Activated CD4-positive, alpha-beta T cell treated with anti-CD3 and anti-CD28 coated beads, Interleukin-2, amount 10 ng/mL, durations not matched to agents 7 days and 5 days (primary cell): ENCODE results near the gene FAM227A. TPM values are rescaled to one million over a fixed set of nuclear protein-coding genes. Genes with fewer than 3 reads are reported as not detected.

Source experiments
- CTCF ChIA-PET: fragments of 350-600 bp; sonication (Branson Sonifier 250); formaldehyde crosslinking; loops from one replicate; lab custom pipeline; 2021; ENCODE audit warnings: antibody characterized with exemption; lab: Charles Lee
- POLR2A ChIA-PET: fragments of 350-600 bp; sonication (Branson Sonifier 250); formaldehyde crosslinking; loops from one replicate; lab custom pipeline; 2021; ENCODE audit warnings: antibody characterized with exemption; lab: Charles Lee
- DNase-seq: peaks from one replicate; pipeline ENCODE4 v3.0.0-alpha.2; 2020
- H3K27ac Mint-ChIP-seq: one replicate; pipeline ENCODE4 v1.8.0; 2021; ENCODE audit warnings: mild to moderate bottlenecking, moderate library complexity, mixed read lengths
- H3K27me3 Mint-ChIP-seq: one replicate; pipeline ENCODE4 v1.8.0; 2021; ENCODE audit warnings: mixed read lengths
- H3K36me3 Mint-ChIP-seq: one replicate; pipeline ENCODE4 v1.8.0; 2021; ENCODE audit warnings: low read depth, mixed read lengths
- H3K4me1 Mint-ChIP-seq: one replicate; pipeline ENCODE4 v1.8.0; 2021; ENCODE audit warnings: mixed read lengths
- H3K4me3 Mint-ChIP-seq: one replicate; pipeline ENCODE4 v1.8.0; 2021; ENCODE audit warnings: mild to moderate bottlenecking, moderate library complexity, mixed read lengths
- H3K9me3 Mint-ChIP-seq: one replicate; pipeline ENCODE4 v1.8.0; 2021; ENCODE audit warnings: mixed read lengths
- total RNA-seq, 2 experiments: library from RNA; stranded (reverse); gene quantifications; one replicate each; pipeline ENCODE4 v1.2.3, GENCODE V29; 2021

FAM227A gene
- total RNA-seq: under 1 TPM in 1 of 2 experiments, not detected in 1; 0.02 TPM

DNA sequence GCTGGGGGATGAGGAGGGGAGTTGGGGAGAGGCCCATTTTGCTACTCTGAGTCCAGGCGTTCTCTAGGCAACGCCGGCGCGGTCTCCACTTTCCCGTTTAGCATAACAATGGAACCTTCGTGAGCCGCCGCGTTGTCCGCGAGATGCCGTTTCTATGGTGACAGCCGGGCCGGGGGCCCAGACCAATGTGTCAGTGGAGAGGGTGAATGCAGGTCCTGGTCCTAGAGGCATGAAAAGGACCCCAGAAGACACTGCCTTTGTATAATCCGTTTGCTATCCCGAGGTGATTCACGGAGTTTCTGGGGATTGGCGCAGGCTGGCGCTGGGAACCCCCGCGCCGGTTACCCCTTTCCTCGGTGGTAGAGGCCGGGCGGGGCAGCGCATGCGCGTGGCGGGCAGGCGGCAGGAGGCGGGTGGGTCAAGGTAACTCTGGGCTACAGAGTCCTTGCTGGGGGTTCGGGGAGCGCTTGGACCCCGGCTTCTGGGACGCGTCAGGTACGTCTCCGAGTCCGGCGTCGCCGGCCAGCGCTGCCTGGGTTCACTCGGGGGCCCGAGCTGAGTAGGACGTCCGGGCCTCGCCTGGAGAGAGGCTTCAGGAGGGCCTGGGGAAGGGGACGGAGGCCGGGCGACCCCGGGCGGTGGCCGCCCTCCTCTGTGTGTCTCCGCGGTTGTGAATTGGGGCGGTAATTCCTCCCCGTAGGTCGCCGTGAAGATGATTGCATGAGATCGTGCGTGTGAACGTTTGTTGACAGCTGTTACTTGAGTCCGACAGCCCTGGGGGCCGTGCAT, at the start of gene FAM227A, which contains the start of gene CBY1:
FAM227A (minus strand) TSS at position 137 of the 789 bp plus-strand sequence. CDS start 6,224 bp downstream, outside the sequence.
CBY1 (plus strand) TSS at position 383 of the 789 bp plus-strand sequence. CDS start 11,417 bp downstream, outside the sequence.
- no peaks in the 10 kb centered on the region for H3K36me3 Mint-ChIP-seq
- H3K27me3 Mint-ChIP-seq: no peaks in the 10 kb centered on the region
- no peaks in the 10 kb centered on the region for H3K9me3 Mint-ChIP-seq
- peak within 1 kb of the TSS; percentile 91 for H3K4me3 Mint-ChIP-seq
- ChIA-PET POLR2A (interaction anchor here (0.5 to 0.6 kb wide), 2 partner anchors 95 to 863 kb away, joined by 3 read pairs; no protein-coding TSS in a partner anchor), CTCF (interaction anchor here (1.4 kb wide), 1 partner anchor 217 kb away, joined by 3 read pairs; no protein-coding TSS in a partner anchor)
- peak within 1 kb of the TSS; percentile 98 for H3K27ac Mint-ChIP-seq
- H3K4me1 Mint-ChIP-seq: peaks cover 21% of the 10 kb centered on the region
- peak; percentile 86 for DNase-seq

DNA sequence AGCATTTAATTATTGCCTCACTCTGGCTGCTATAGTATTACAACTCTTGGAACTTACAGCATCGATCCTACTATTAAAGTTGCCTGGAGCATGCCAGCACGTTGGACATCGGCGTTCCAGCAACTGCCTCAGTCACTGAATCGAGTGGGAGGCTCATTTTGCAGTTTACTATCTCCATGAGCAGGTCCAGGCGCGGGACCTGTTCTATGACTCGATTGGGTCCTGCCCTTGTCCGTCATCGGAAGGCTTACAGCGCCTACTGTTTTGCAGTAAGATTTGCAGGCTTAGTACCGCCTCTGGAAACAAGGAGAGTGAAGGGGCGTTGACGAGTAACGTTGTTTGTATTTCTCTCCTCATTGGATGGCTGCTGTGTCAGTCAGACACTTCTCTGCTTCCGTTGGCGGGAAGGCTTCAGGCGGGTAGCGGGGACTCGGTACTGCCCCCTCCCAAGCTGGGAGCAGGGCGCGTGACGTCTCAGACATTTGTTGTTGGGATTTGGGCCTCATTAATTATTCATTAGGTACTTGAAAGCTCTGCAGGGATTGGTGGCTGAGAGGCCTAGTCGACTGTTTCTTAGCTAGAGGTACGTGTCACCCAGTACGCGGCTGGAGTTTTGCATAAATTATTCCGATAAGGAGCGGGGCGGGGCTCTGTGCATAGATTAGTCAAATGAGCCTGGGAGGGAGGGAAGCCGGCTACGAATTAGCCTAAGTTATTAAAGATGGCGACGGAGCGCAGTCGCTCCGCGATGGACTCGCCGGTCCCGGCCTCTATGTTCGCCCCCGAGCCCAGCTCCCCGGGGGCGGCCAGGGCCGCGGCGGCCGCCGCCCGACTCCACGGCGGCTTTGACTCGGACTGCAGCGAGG, 49.3 kb upstream of the FAM227A start, which contains the start of gene GTPBP1:
GTPBP1 (plus strand) TSS at position 710 of the 866 bp plus-strand sequence; CDS start at position 722, 12 bp downstream.
- Mint-ChIP-seq H3K9me3 (no peaks in the 10 kb centered on the region), H3K27ac (peak within 1 kb of the TSS; percentile 99), H3K36me3 (peaks cover 19% of the 10 kb centered on the region), H3K27me3 (peaks cover 1% of the 10 kb centered on the region), H3K4me1 (peaks cover 53% of the 10 kb centered on the region), H3K4me3 (peak within 1 kb of the TSS; percentile 80)
- peak; percentile 100 for DNase-seq
- POLR2A ChIA-PET: interaction anchor here (0.6 to 1.5 kb wide), 2 partner anchors 28 to 225 kb away, joined by 3 to 5 read pairs; no protein-coding TSS in a partner anchor
- CTCF ChIA-PET: interaction anchor here (0.9 to 2.7 kb wide), 8 partner anchors 9 to 64 kb away, joined by 3 to 8 read pairs (median 3); partner anchors contain the start of gene TOMM22

DNA sequence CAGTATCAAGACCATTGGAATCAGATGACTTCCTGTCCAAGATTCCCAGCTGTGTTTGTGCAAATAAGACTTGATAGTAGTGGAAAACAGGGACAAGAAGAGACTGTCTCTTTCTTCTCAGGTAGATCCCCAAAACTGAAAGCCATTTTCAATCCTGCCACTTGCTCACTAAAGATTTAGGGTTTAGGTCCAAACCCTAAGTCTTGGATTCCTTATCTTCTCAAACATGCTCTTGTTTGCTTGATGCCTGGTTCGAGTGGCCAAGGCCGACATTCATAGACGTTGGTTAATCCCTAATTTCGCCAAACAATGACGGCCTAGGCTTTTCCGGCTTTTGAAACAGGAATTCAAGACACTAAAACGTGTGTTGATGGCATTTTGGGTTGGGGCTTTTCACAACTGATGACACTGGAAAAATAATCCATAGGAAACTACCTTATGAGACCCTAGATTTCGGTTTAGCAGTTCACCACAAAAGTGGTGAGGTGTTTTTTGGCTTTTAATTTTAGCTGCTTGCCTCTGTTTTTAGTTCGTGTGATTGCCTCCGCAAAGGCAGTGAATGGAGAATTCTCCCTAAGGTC, 48.6 kb upstream of the FAM227A start:
- H3K9me3 Mint-ChIP-seq: no peaks in the 10 kb centered on the region
- H3K36me3 Mint-ChIP-seq: peaks cover 18% of the 10 kb centered on the region
- H3K4me3 Mint-ChIP-seq: peak overlapping the region; percentile 78
- peaks cover 1% of the 10 kb centered on the region for H3K27me3 Mint-ChIP-seq
- peaks cover 50% of the 10 kb centered on the region for H3K4me1 Mint-ChIP-seq
- ChIA-PET CTCF (no interaction called here), POLR2A (no interaction called here)
- no peak for DNase-seq
- H3K27ac Mint-ChIP-seq: peak overlapping the region; percentile 99

DNA sequence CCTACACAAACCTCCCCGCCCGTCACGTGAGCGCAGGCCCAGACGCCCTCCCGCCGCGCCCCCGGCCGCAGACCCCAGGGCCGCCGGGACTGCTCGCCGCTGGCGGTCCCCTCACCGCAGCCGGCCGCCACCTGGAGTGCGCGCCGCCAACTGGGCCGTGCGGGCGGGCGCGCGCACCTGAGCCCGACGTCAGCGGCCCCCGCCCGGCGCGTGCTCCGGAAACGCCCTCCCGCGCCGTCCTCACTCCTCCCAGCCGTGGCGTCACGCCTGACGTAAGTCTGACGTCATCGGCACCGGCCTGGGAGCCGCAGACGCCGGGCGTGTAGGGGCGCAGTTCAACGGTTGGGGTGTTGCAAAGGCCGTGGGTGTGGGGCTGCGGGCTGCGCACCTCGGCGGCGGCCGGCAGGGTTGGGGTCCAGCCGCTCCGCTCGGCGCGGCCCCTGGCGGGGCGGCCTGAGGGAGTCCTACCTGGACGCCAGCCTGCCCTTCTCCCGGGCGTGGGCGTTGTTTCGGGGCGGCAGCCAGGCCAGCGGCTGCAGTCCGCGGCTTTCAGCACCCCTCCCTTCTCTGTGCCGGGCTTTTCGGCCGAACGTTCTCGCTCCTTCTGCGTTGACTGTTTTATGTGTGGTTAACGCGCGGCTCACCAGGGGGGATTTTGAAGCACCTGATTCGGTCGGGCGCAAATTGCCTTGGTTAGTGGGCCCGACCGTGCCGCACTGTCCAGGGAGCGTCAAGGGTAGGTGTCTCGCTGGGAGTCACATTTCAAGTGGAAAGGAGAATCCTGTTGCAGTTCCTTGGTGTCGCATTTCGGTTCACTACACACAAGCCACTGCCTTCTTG, 44.8 kb upstream of the FAM227A start, which contains the start of gene JOSD1:
JOSD1 (minus strand) TSS at position 155 of the 840 bp plus-strand sequence. CDS start 956 bp downstream, outside the sequence.
- Mint-ChIP-seq H3K4me1 (peaks cover 61% of the 10 kb centered on the region), H3K9me3 (no peaks in the 10 kb centered on the region), H3K27ac (peak within 1 kb of the TSS; percentile 99), H3K36me3 (peaks cover 33% of the 10 kb centered on the region), H3K4me3 (peak within 1 kb of the TSS; percentile 85), H3K27me3 (peaks cover 1% of the 10 kb centered on the region)
- ChIA-PET POLR2A (interaction anchor here (0.7 kb wide), 1 partner anchor 134 kb away, joined by 3 read pairs; no protein-coding TSS in a partner anchor), CTCF (no interaction called here)
- DNase-seq: peak; percentile 96

DNA sequence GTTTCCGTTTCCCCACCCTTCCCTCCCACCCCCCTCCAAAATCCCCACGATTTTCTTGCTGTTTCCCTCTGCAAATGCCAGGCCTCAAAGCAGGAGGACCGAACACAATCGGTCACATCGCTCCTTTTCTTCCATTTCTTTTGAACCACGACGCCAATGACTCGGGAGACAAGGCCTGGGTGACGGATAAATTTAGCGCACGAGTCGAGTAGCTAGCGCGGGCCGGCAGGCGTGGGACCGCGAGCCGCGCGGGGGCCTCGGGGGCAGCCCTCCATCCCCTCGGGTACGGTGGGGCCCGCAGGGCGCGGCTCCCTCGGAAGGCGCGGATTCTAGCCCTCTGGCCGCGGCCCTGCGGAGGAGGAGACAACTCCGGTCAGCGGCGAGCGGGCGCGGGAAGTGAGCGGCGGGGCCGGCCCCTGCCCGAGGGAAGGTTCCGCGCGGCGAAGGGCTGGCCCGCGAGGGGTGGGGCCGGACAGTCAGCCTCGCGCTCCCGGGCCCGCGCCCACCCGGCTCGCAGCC, 44.1 kb upstream of the FAM227A start:
- CTCF ChIA-PET: interaction anchor here (1.0 to 2.5 kb wide), 2 partner anchors 11 to 18 kb away, joined by 4 to 21 read pairs; partner anchors contain the start of gene TOMM22
- DNase-seq: peak; percentile 44
- Mint-ChIP-seq H3K27ac (peak overlapping the region; percentile 99), H3K9me3 (no peaks in the 10 kb centered on the region), H3K4me1 (peaks cover 61% of the 10 kb centered on the region), H3K27me3 (peaks cover 1% of the 10 kb centered on the region), H3K4me3 (peak overlapping the region; percentile 85), H3K36me3 (peaks cover 33% of the 10 kb centered on the region)
- POLR2A ChIA-PET: interaction anchor here (0.6 kb wide), 1 partner anchor 25 kb away, joined by 3 read pairs; no protein-coding TSS in a partner anchor

DNA sequence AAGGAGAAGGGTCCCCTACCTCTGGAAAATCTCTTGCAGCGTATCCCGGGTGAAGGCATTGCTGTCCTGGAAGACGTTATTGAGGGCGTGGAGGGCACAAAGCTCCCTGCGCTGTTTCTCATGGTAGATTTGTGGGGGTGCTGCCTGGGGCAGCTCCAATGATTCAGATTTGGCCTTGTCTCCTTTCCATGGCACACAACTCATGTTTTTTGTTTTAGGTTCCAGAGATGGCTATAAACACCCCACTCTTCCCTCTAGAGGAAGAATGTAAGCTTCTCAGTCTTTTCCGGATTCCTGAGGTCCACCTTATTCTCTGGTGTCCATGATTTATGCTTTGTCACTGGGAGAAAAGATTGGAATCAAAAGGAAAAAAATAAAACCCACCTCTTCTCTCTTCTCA, 43.6 kb upstream of the FAM227A start:
- Mint-ChIP-seq H3K27ac (peak overlapping the region; percentile 99), H3K27me3 (peaks cover 1% of the 10 kb centered on the region), H3K4me1 (peaks cover 61% of the 10 kb centered on the region), H3K36me3 (peaks cover 38% of the 10 kb centered on the region), H3K9me3 (no peaks in the 10 kb centered on the region), H3K4me3 (peak overlapping the region; percentile 85)
- DNase-seq: no peak
- CTCF ChIA-PET: interaction anchor here (0.6 to 2.5 kb wide), 4 partner anchors 9 to 611 kb away, joined by 3 to 21 read pairs (median 4); partner anchors contain the start of gene TOMM22
- POLR2A ChIA-PET: interaction anchor here (0.6 kb wide), 1 partner anchor 26 kb away, joined by 3 read pairs; no protein-coding TSS in a partner anchor

DNA sequence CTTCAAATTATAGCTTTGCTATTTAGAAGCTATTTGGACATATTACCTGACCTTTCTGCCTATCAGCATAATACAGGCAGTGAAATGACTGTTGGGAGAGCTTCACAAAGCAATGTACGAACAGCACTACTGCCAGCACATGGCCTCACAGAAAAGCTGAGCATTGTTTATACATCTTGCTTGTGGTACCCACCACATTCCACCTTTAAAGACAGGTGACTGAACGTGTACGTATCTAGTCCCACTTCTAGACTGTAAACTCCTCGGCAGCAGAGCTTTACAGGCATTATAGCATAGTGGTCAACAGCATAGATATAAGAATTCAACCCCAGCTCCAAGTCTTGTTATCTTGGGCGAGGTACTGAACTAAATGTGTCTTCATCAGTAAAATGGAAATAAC, 43.0 kb upstream of the FAM227A start:
- peaks cover 41% of the 10 kb centered on the region for H3K36me3 Mint-ChIP-seq

DNA sequence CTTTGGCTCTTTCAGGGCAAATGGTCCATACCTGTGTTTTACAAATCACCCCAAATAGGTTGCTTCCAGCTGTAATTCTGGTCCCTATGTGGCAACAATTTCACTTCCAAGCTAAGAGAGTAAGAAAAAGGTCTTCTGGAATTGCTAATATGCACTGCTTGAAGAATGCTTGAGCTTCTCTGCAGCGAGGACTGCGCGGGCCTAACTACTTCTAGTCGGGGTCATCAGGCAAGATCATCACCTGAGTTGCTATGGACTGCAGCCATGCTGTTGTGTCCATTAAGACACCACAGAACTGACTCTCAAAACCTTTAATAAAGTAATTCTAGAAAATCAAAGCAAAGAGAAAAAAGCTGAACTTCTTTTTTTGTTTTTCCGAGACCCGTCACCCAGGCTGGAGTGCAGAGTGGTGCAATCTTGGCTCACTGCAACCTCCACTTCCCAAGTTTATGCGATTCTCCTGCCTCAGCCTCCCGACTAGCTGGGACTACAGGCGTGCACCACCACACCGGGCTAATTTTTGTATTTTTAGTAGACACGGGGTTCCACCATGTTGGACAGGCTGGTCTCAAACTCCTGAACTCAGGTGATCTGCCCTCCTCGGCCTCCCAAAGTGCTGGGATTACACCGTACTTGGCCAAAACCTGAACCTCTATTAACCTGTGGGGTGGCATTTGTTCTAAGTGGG, 42.4 kb upstream of the FAM227A start:
- POLR2A ChIA-PET: interaction anchor here (0.7 kb wide), 1 partner anchor 58 kb away, joined by 8 read pairs; no protein-coding TSS in a partner anchor
- Mint-ChIP-seq H3K27me3 (peaks cover 1% of the 10 kb centered on the region), H3K4me3 (peak overlapping the region; percentile 85), H3K27ac (peak overlapping the region; percentile 99), H3K4me1 (peaks cover 57% of the 10 kb centered on the region), H3K36me3 (peaks cover 44% of the 10 kb centered on the region), H3K9me3 (no peaks in the 10 kb centered on the region)
- no peak for DNase-seq
- CTCF ChIA-PET: interaction anchor here (0.6 to 2.5 kb wide), 3 partner anchors 8 to 646 kb away, joined by 3 to 21 read pairs (median 5); partner anchors contain the start of gene TOMM22

More for the DNA sequence above, 43.0 kb upstream of the FAM227A start:
- Mint-ChIP-seq H3K9me3 (no peaks in the 10 kb centered on the region), H3K27me3 (peaks cover 1% of the 10 kb centered on the region), H3K4me1 (peaks cover 59% of the 10 kb centered on the region), H3K4me3 (peak overlapping the region; percentile 85), H3K27ac (peak overlapping the region; percentile 99)
- POLR2A ChIA-PET: interaction anchor here (0.7 kb wide), 1 partner anchor 57 kb away, joined by 8 read pairs; no protein-coding TSS in a partner anchor
- DNase-seq: no peak
- CTCF ChIA-PET: interaction anchor here (0.6 to 2.5 kb wide), 3 partner anchors 8 to 610 kb away, joined by 3 to 21 read pairs (median 5); partner anchors contain the start of gene TOMM22

DNA sequence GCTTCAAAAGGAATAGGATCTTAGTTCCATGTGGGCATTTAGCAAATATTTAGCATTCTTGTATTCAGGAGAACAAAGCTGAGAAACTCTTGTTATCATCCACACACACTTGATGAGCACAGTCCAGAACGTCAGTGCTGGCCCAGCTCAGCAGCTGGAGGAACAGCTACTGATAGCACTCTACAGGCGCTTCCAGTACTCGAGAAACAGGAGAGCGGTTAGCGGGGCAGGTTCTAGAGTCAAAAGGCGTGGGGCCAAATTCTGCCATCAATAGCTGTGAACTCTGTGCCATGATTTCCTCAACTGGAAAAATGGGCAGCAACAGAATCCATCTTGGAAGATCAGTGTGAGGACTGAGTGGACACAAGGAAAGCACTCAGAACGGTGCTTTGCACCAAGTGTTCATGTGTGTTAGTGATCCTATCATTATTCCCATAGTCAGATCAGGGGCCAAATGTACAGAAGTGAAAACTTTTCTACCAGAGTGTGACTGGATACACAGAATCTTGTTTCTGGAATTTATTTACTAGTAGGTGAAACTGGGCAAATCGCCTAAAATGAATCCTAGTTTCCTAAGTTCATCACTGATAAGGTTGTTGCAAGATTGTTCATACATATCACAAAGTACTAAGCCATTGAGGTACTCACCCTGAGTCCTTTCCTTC, 41.4 kb upstream of the FAM227A start:
- Mint-ChIP-seq H3K27ac (peak overlapping the region; percentile 82), H3K4me3 (peak overlapping the region; percentile 85), H3K36me3 (peaks cover 52% of the 10 kb centered on the region), H3K4me1 (peaks cover 62% of the 10 kb centered on the region), H3K27me3 (peaks cover 1% of the 10 kb centered on the region), H3K9me3 (no peaks in the 10 kb centered on the region)
- DNase-seq: no peak
- ChIA-PET POLR2A (interaction anchor here (0.6 to 1.3 kb wide), 3 partner anchors 9 to 42 kb away, joined by 3 to 4 read pairs (median 3); partner anchors contain the start of gene TOMM22), CTCF (interaction anchor here (1.9 to 2.5 kb wide), 3 partner anchors 10 to 16 kb away, joined by 5 to 21 read pairs (median 5); partner anchors contain the start of gene TOMM22)
